ENCODE results near the gene TOGARAM2. TPM values are rescaled to one million over a fixed set of nuclear protein-coding genes. Genes with fewer than 3 reads are reported as not detected.

Gene TOGARAM2
- total RNA-seq, 1 donor from 2014 or later = 51.9 TPM

DNA sequence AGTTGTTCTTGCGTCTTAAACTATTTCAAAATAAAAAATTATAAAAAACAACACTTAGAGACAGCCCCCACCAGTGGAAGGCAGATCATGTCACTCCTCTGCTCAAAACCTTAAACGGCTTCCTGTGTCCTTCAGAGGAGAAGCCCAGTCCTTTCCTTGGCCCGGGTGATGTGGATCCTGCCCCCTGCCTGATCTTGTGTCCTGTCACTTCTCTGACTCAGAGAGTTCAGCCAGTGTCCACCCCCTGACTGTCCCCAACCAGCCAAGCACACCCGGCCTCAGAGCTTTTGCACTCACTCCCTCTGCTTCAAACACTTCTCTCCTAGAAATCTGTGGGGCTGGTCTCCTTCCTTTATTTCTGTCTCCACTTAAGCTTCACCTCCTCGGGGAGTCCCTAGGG is 35.4 kb downstream of the TOGARAM2 start:
- peak; percentile 55 for DNase-seq
- intact Hi-C loops (cut with micrococcal nuclease) = no loop called here
- TF ChIP-seq, protein P1, sequence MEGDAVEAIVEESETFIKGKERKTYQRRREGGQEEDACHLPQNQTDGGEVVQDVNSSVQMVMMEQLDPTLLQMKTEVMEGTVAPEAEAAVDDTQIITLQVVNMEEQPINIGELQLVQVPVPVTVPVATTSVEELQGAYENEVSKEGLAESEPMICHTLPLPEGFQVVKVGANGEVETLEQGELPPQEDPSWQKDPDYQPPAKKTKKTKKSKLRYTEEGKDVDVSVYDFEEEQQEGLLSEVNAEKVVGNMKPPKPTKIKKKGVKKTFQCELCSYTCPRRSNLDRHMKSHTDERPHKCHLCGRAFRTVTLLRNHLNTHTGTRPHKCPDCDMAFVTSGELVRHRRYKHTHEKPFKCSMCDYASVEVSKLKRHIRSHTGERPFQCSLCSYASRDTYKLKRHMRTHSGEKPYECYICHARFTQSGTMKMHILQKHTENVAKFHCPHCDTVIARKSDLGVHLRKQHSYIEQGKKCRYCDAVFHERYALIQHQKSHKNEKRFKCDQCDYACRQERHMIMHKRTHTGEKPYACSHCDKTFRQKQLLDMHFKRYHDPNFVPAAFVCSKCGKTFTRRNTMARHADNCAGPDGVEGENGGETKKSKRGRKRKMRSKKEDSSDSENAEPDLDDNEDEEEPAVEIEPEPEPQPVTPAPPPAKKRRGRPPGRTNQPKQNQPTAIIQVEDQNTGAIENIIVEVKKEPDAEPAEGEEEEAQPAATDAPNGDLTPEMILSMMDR (IDR thresholded peaks at IDR 0.05; ENCODE audit: borderline replicate concordance) = no peak
- Histone ChIP-seq H3K36me3 (peaks cover 4% of the 10 kb centered on the region), H3K27ac (replicated peaks) (peak overlapping the region; percentile 96), H3K9me3 (replicated peaks) (no peaks in the 10 kb centered on the region), H3K4me3 (peak overlapping the region; percentile 66), H3K4me1 (peaks cover 88% of the 10 kb centered on the region), H3K27me3 (ENCODE audit: low read depth) (no peaks in the 10 kb centered on the region)

DNA sequence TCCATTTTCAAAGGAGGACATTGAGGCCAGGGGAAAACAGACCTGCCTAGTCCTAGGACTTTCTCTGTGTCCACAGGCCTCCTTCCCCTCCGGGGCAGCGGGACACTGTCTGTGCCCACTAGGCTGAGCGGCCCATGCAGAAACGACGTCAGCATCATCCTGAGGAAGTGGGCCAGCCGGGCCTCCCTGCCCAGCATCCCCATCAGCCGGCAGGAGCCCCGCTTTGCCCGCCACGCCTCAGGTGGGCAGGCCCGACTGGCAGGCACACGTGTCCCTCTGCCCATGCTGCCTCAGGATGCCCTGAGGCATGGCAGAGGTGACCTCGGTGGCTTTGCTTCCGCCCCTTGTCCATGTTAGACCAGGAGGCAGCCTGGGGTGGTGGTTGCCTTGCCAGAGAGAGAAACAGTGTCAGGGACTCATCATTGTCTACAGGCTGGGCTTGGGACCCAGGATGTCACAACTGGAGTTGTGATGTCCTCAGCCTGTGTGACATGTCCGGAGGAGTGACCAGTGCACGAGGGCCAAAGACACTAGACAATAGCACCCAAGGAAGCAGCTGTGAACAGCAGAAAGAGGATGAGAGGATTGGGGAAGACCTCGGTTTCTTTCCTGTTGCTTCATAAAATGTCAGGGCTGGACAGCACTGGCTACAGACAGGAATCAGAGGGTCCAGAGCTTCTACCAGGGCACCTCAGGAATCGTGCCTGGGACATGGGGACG is 36.8 kb downstream of the TOGARAM2 start:
- Histone ChIP-seq H3K27ac (replicated peaks) (peak overlapping the region; percentile 96), H3K4me1 (peaks cover 88% of the 10 kb centered on the region)
- intact Hi-C loops (cut with micrococcal nuclease) = no loop called here

GRCh38 chr2:29021886-29022285 is 40.8 kb downstream of the TOGARAM2 start:
- intact Hi-C loops (cut with micrococcal nuclease) = no loop called here
- H3K4me3 ChIP-seq = no peak overlapping the region
- TF ChIP-seq, protein P1 (IDR thresholded peaks at IDR 0.05; ENCODE audit: borderline replicate concordance) = no peak
- no peaks in the 10 kb centered on the region for H3K9me3 ChIP-seq (replicated peaks)
- H3K36me3 ChIP-seq = peaks cover 14% of the 10 kb centered on the region
- DNase-seq = no peak
- no peak overlapping the region for H3K27ac ChIP-seq (replicated peaks)
- peaks cover 79% of the 10 kb centered on the region for H3K4me1 ChIP-seq
- H3K27me3 ChIP-seq (ENCODE audit: low read depth) = no peaks in the 10 kb centered on the region

More for the DNA sequence above, 36.8 kb downstream of the TOGARAM2 start:
- no peaks in the 10 kb centered on the region for H3K27me3 ChIP-seq (ENCODE audit: low read depth)
- H3K9me3 ChIP-seq (replicated peaks) = no peaks in the 10 kb centered on the region
- no peak for DNase-seq
- H3K4me3 ChIP-seq = peak overlapping the region; percentile 66
- H3K36me3 ChIP-seq = peaks cover 4% of the 10 kb centered on the region
- TF ChIP-seq, protein P1 (IDR thresholded peaks at IDR 0.05; ENCODE audit: borderline replicate concordance) = no peak

GRCh38 chr2:29022679-29023078 is 41.6 kb downstream of the TOGARAM2 start:
- Histone ChIP-seq H3K36me3 (peaks cover 21% of the 10 kb centered on the region), H3K4me3 (no peak overlapping the region), H3K27ac (replicated peaks) (no peak overlapping the region), H3K9me3 (replicated peaks) (no peaks in the 10 kb centered on the region), H3K4me1 (peaks cover 71% of the 10 kb centered on the region), H3K27me3 (ENCODE audit: low read depth) (no peaks in the 10 kb centered on the region)
- no peak for DNase-seq
- intact Hi-C loops (cut with micrococcal nuclease) = no loop called here
- TF ChIP-seq, protein P1 (IDR thresholded peaks at IDR 0.05; ENCODE audit: borderline replicate concordance) = no peak

- no peak for DNase-seq
- TF ChIP-seq, protein P1 (IDR thresholded peaks at IDR 0.05; ENCODE audit: borderline replicate concordance) = no peak
- no peak overlapping the region for H3K27ac ChIP-seq (replicated peaks)
- no peaks in the 10 kb centered on the region for H3K9me3 ChIP-seq (replicated peaks)
- intact Hi-C loops (cut with micrococcal nuclease) = no loop called here
- H3K36me3 ChIP-seq = peaks cover 22% of the 10 kb centered on the region
- peaks cover 66% of the 10 kb centered on the region for H3K4me1 ChIP-seq
- H3K4me3 ChIP-seq = no peak overlapping the region
- no peaks in the 10 kb centered on the region for H3K27me3 ChIP-seq (ENCODE audit: low read depth)
Measured at GRCh38 chr2:29023188-29023587, 42.1 kb downstream of the TOGARAM2 start.
